Stimulated activated CD8-positive, alpha-beta memory T cell treated with anti-CD3 and anti-CD28 coated beads, Interleukin-12 subunit alpha, Interleukin-12 subunit beta, amount 100 ng/mL, for 1 hour (primary cell): ENCODE results near the gene PPTC7.
A peak's percentile ranks its signal among the peaks of the same experiment; 100 is the strongest.
"Not testable (repeated sequence)": the region's sequence is repeated elsewhere in the genome, so short reads cannot be mapped to it uniquely, and the experiment has no call there.

Source experiments
- DNase-seq: peaks from one replicate; pipeline ENCODE4 v3.0.0-alpha.2; 2020; ENCODE audit warnings: low read depth

Gene PPTC7, protein sequence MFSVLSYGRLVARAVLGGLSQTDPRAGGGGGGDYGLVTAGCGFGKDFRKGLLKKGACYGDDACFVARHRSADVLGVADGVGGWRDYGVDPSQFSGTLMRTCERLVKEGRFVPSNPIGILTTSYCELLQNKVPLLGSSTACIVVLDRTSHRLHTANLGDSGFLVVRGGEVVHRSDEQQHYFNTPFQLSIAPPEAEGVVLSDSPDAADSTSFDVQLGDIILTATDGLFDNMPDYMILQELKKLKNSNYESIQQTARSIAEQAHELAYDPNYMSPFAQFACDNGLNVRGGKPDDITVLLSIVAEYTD

DNA sequence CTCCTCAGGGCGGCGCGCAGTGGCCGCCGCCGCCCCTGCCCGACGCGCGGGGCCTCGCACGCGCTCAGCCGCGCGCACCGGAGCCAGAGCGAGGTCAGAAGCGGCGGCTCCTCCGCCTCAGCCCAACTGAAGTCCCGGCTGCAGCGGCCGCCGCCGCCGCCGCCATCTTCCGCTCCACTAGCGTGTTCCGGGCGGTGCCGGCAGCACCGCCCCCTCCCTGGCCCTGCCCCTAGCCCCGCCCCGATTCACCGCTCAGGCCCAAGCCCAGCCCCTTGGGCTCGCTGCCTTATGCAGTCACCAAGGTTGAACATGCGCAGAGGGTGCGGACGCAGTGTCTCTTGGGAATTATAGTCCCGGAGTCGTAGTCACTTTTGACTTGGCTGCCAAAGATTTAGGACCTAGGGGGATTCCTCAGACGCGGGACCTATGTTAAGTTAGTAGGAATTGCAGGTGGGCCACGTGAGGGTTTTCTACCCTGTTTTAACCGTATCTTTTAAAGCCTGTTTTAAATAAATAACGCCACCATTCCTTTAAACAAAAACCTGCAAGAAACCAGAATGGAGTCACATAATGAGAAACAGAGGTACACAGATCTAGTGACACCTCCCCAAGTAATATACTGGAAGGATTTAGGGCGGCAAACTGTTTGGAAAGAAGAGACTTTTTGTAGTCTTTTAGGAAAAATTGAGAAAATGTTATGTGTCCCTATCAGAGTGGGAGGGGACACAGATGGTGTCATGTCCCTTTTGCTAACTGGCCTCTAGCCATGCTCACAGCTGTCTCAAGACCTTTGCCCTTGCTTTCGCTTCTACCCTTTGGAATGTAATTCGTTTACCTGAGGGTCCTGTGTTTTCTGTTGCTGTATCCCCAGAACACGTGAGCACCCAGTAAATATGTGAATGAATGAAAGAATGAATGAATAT, at the start of gene PPTC7:
TSS of gene PPTC7 (minus strand) at position 182 of the 923 bp plus-strand sequence. CDS start 287 bp downstream, outside the sequence.
- peak; percentile 96 for DNase-seq

DNA sequence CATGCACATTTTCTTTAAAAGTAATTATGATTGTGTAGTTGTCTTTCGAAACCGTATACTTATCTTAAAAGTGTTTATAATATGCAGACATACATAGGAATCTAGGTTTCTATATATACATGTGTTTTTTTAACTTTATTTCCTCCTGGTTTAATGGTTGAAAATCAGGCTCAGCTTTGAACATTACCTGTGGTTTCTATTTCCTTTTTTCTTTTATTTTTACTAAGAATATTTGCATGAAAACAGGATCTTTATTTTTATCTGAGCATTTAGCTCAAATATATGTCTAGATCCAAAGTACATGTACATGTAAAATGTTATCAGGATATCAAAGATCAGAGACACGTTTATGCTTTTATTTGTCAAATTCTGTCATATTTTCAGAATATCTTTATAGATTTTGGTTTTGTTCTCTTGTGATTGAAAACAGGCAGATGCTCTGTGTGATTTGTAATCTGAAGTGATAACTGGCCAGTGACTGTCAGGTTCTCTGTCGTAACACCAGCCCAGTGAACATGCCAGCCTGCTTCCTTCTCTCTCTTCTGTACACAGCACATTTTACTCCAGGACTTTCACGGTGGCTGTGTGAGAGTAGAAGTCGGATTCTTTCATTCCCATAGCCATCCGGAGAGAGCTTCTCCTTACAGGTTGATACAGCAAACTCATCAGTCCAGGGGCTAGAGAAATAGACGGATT, 44.5 kb upstream of the PPTC7 start:
- DNase-seq = no peak

DNA sequence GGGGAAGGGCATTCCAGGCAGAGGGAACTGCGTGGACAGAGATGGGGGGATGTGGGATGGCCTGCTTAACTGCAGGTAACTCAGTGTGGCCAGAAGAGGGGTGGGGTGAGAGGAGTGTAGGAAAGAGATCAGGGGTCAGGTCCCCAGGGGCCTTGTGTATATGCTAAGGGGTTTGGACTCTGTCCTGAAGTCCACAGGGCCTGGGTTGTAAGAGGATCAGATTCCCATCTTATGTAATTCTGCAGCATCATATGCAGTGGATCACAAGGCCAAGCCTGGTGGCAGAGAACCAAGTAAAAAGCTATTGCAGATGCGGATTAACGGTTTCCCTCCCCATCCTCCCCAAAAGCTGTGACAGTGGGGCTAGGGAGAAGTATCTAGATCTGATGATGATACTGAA, 39.5 kb upstream of the PPTC7 start:
- DNase-seq = no peak

DNA sequence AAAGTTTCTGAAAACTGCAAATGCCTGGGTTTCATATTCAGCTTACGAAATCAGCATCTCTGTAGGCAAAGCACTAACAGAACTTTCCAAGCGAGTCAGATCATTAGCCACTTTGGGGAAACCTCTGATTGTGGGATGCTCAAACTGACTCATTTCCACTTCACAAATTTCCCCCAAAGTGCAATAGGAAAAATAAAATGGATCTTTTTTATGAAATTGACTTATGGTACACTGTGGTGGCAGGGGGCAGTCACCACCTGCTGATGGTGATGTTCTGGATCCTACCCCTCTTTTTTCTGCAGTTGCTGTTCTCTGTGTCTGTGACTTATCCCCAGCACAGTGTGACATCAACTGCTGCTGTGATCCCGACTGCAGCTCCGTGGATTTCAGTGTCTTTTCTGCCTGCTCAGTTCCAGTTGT, 36.4 kb upstream of the PPTC7 start:
- no peak for DNase-seq

DNA sequence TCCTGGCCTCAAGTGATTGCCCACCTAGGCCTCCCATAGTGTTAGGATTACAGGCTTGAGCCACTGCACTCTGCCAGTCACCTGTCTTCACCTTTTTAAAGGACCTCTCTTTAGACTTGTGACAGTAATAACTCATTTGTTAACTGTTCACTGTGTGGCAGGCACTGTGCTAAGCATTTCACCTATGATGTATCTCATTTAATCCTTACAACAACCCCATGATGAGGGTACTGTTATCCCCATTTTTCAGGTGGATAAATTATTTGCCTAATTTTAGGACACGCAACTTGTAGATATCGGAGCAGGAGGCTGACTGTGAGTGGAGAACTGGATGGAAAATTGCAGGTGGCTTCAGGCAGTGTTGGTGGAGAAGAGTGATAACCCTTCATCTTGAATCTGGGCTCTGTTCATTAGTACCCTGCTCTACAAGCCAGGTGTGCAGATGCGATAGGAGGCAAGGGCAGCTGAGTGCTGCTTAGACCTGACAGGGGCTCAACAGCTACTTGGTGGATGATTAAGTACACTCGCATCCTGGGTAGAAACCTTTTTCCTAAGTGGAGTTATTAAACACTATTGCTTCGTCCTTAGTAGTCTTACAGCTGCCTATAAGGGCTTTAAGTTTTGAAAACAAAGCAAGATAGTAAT, 33.5 kb upstream of the PPTC7 start:
- DNase-seq = no peak

DNA sequence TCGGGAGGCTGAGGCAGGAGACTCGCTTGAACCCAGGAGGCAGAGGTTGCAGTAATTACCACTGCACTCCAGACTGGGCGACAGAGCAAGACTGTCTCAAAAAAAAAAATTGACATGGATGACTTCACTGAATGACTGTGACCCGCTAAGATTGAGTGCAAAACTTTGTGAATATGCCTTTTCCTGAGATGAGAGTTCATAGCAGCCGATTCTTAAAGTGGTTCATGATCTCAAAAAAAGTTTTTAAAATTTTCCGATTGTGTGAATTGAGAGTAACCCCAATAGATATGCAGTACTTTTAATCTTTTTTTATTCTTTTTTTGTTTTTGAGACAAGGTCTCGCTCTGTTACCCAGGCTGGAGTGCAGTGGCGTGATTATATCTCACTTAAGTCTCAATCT, 32.1 kb upstream of the PPTC7 start:
- no peak for DNase-seq

DNA sequence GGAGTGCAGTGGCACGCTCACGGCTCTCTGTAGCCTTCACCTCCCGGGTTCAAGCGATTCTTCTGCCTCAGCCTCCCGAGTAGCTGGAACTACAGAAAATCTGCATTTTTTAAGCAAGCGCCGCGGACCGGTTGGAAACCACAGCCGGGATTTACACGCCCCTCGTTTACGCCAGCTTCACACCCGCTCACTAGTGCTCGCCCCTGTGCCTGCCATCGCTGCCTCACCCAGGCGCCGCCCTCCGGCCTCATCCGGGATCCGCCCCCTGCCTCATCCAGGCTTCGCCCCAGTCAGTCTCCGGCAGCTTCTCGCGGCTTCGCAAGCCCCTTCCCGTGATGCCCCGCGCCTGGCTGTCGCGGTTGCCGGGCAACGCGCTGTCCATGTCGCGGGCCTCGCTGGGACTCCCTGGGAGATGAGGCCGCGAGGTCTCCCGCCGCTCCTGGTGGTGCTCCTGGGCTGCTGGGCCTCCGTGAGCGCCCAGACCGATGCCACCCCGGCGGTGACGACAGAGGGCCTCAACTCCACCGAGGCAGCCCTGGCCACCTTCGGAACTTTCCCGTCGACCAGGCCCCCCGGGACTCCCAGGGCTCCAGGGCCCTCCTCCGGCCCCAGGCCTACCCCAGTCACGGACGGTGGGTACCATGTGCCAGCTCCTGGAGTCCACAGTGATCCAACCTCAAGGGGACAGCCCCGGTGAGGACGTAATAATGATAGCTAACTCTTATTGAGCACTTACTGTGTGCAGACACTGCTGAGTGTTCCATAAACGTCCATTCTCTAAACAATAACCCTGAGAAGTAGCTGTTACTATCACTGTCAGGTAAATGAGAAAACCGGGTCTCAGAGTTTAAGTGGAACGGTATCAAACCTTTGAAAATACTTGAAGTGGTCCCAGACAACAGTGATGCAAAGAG, 30.9 kb upstream of the PPTC7 start, which contains the start of gene TCTN1:
TSS of gene TCTN1 (plus strand) at position 359 of the 914 bp plus-strand sequence. CDS start at position 413, 54 bp downstream.
- DNase-seq = peak; percentile 91

DNA sequence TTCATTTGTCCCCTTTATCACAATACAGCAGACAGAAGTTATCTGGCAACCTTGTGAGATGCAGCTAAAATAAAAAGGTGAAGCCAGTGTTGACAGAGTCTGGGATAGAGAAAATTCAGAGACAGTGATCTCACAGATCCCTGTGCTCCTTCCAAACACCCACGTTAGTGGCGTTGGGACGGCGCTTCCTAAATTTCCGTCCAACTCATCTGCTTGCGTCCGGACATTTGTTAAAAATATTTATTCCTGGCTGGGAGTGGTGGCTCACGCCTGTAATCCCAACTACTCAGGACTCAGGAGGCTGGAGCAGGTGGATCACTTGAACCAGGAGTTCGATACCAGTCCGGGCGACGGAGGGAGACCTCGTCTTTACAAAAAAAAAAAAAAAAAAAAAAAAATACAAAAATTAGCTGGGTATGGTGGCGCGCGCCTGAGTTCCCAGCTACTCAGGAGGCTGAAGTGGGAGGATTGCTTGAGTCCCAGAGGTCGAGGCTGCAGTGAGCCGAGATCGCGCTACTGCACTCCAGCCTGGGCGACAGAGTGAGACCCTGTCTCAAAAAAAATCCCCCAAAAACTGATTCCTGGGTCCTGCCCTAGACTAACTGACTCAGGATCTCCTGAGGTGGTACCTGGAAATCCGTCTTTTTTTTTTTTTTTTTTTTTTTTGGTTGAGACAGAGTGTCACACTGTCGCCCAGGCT, 30.1 kb upstream of the PPTC7 start:
- no peak for DNase-seq

DNA sequence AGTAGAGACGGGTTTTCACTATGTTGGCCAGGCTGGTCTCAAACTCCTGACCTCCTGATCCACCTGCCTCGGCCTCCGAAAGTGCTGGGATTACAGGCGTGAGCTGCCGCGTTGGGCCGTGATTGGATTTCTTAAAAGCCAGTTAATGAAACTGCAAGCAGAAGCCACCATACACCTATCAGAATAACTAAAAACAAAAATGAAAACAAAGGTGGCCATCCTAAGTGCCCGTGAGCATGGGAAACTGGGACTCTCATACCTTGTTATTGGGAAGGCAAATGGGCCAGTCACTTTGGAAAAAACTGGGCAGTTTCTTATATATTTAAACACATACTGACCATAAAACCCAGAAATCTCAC, 23.1 kb upstream of the PPTC7 start:
- DNase-seq = no peak

DNA sequence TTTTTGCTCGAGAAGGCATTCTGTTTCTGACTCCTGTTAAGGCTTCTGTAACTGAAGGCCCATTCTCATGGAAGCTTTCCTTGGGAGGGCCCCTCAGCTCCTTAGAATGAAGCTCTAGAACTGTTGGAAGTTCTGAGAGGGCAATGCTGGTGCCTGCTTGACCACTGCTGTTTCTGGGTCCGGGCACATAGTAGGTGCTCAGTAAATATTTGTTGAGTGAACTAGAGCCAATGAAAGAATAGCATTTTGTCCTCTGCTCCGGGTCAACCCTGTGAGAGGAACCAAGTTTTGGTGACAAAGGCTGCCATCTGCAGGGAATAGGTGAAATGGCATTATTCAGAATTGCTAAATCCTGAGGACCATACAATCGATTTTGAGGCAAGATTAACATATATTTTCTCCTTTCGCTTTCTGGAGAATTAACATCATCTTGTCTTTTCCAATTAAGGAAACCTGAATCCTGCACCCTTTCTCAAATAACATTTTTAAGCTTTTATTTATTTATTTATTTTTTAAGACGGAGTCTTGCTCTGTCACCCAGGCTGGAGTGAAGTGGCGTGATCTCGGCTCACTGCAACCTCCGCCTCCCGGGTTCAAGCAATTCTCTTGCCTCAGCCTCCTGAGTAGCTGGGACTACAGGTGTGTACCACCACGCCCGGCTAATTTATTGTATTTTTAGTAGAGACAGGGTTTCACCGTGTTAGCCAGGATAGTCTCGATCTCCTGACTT, 19.1 kb upstream of the PPTC7 start:
- not testable (repeated sequence) for DNase-seq

DNA sequence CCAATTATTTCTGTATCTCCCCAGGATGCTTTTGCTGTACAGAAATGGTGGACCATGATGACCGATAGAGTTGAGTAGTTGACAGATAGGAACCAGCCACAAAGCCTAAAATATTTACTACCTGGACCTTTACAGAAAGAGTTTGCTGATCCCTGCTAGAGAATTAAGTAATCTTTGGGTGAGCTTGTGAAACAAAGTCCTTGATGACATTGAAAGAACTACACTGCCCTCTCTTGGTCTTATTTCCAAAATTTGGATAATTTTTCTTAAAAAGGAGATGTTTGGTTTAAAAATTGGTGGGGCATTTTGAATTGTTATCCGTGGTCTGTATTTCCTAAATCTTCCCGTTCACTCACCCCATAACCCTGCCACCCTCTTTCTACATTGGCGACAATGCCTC, 17.1 kb upstream of the PPTC7 start:
- DNase-seq = no peak

DNA sequence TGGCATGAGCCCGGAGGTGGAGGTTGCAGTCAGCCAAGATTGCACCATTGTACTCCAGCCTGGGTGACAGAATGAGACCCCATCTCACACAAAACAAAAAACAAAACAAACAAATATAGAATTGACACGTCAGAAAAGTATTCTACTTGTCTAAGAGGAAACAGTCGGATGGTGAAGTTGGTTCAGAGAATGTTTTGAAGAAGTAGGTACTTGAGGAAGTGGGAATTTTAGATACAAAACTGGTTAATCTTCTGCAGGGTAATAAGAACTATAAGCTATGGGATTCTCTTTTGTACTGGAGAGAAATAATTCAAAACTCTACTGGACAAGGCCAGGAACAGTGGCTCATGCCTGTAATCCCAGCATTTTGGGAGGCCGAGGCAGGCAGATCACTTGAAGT, 16.2 kb upstream of the PPTC7 start:
- no peak for DNase-seq

DNA sequence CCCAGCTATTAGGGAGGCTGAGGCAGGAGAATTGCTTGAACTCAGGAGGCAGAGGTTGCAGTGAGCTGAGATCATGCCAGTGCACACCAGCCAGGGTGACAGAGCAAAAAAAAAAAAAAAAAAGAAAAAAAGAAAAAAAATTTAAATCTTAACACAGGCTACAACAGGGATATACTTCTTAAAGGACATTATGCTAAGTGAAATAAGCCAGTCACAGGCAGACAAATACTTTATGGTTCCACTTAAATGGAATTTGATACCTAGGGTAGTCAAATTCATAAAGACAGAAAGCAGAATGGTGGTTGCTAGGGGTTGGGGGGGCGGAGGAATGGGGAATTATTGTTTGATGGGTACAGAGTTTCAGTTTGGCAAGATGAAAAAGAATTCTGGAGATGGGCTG, 14.8 kb upstream of the PPTC7 start:
- no peak for DNase-seq

DNA sequence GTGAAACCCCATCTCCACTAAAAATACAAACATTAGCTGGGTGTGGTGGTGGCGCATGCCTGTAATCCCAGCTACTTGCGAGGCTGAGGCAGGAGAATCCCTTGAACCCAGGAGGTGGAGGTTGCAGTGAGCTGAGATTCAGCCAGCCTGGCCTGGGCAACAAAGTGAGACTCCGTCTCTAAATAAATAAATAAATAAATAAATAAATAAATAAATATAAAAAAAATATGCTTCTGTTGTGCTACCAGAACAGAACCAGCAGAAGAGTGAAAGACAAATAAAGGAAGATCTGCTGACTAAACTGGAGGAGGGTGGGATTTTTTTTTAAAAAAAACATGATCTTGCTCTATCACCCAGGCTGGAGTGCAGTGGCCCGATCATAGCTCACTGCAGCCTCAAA, 9.8 kb upstream of the PPTC7 start:
- not testable (repeated sequence) for DNase-seq

DNA sequence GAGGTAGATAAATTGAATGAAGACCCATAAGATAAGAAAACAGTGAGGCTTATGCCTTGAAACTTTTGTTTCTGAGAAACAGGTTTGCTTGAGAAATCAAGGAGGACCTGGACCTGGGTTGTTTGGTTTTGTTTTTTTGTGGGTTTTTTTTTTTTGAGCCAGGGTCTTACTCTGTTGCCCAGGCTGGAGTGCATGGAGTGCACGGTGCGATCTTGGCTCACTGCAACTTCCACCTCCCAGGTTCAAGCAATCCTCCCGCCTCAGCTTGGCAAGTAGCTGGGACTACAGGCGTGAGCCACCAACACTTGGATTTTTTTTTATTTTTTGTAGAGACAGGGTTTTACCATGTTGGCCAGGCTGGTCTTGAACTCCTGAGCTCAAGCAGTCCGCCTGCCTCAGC, 9.0 kb upstream of the PPTC7 start:
- no peak for DNase-seq

DNA sequence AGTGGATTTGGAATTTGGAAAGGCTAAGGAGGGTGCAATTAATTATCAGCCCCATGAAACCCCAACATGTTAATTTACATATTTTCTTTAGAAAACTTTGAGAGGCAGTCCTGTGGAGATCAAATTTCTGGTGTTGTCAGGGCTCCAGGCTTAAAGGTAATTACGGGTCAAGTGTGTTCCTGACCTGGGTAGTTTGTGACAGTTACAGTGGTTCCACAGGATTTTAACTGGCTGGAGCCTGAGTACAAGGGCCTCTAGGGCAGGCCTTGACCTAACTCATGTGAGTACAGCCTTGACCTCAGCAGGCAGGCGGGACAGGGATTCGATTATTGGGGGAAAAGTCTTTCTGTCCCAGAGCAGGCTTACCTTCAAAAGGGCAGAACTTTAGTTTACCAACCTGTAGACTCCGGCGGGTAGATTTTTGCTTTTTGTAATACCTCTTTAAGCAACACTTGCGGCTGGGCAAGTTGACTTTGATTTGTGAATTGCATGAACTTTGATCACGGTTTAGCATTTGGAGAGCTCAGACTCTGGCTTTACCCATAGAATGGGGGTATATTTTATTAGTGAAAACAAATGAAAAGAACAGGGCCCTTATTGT, 8.4 kb upstream of the PPTC7 start:
- DNase-seq = no peak

DNA sequence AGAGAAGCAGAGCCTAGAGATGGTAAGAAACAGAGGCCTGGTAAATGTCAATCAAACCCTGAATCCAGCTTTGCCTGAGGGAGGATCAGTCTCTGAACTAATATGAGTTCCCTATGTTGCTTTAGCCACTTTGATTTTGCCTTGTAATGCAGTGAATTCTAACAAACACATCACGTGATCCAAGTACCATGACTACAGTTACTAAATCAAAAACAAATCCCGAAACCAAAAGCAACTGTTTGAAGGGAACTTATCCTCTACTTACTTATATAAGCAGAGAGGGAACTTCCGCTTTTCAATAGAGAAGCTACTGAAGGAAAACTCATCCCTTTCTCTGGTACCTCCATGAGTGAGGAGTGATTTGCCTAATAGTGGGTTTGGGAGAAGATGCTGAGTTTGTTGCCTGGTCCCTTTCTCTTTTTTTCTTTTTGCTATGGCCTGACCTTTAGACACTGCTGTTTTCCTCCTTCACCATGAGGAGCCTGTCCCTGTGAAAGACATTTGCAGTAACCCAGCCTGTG, 7.7 kb upstream of the PPTC7 start:
- no peak for DNase-seq

DNA sequence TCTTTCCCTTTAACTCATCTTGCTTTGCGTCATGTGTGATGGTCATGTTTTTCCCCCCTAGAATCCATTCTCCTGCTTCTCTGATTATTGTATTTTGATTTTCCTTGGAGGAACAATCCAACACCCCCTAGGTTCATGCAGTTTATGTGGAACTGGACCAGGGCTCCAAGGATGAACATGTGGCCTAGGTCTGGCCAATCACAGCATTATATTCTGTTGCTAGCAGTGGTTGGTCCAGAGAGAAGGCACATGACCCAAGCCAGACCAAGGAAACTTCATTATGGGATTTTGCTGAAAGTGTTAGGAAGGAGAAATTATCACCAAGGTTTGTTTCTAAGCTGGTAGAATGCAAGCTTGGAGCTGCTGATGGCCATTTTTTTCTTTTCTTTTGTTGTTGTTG, 6.9 kb upstream of the PPTC7 start:
- DNase-seq = no peak

DNA sequence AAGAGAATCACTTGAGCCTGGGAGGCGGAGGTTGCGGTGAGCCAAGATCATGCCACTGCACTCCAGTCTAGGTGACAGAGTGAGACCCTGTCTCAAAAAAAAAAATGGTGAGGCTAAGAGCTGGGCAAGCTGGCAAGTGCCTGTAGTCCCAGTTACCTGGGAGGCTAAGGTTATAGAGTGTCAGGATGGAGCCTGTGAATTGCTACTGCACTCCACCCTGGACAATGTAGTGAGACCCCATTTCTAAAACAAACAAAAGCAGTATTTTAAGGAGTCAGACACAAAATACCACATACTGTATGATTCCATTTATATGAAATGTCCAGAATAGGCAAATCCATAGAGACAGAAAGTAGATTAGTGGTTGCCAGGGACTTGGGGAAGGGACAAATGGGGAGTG, 4.0 kb upstream of the PPTC7 start:
- not testable (repeated sequence) for DNase-seq
